ENCODE results near the gene CHIC2. TPM values are rescaled to one million over a fixed set of nuclear protein-coding genes. Genes with fewer than 3 reads are reported as not detected.

CHIC2 gene
- total RNA-seq, 1 donor from 2014 or later = 12.8 TPM

- no peaks in the 10 kb centered on the region for H3K9me3 Mint-ChIP-seq
- Histone ChIP-seq H3K27me3 (peaks cover 100% of the 10 kb centered on the region), H3K79me2 (ENCODE audit: low read depth) (no peaks in the 10 kb centered on the region), H4K20me1 (ENCODE audit: low read depth) (peaks cover 54% of the 10 kb centered on the region), H3K4me3 (peak overlapping the region; percentile 52), H3K36me3 (no peaks in the 10 kb centered on the region), H3K9me3 (ENCODE audit: low read depth) (no peaks in the 10 kb centered on the region), H3F3A (ENCODE audit: low read depth) (peaks cover 30% of the 10 kb centered on the region), H3K4me2 (peak overlapping the region; percentile 90), H2AFZ (replicated peaks) (peak overlapping the region; percentile 71), H3K4me1 (peaks cover 34% of the 10 kb centered on the region), H3K27ac (no peak overlapping the region), H3K9ac (no peak overlapping the region)
- TF ChIP-seq EZH2 (IDR thresholded peaks at IDR 0.05) (peak; percentile 68), EZH2phosphoT487 (IDR thresholded peaks at IDR 0.05) (peak; percentile 66)
- TF ChIP-seq, protein P1, sequence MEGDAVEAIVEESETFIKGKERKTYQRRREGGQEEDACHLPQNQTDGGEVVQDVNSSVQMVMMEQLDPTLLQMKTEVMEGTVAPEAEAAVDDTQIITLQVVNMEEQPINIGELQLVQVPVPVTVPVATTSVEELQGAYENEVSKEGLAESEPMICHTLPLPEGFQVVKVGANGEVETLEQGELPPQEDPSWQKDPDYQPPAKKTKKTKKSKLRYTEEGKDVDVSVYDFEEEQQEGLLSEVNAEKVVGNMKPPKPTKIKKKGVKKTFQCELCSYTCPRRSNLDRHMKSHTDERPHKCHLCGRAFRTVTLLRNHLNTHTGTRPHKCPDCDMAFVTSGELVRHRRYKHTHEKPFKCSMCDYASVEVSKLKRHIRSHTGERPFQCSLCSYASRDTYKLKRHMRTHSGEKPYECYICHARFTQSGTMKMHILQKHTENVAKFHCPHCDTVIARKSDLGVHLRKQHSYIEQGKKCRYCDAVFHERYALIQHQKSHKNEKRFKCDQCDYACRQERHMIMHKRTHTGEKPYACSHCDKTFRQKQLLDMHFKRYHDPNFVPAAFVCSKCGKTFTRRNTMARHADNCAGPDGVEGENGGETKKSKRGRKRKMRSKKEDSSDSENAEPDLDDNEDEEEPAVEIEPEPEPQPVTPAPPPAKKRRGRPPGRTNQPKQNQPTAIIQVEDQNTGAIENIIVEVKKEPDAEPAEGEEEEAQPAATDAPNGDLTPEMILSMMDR (IDR thresholded peaks at IDR 0.05) = no peak
- no peak overlapping the region for H3K27ac Mint-ChIP-seq
- H3K27me3 Mint-ChIP-seq (ENCODE audit: insufficient read depth, low read depth) = peaks cover 64% of the 10 kb centered on the region
- peaks cover 45% of the 10 kb centered on the region for H3K4me1 Mint-ChIP-seq
- H3K4me3 Mint-ChIP-seq = peak overlapping the region; percentile 88
- H3K36me3 Mint-ChIP-seq = no peaks in the 10 kb centered on the region
- no peak for DNase-seq (ENCODE audit: low spot score)
These were observed 28.3 kb upstream of the CHIC2 start for GRCh38 chr4:54092405-54093323.

DNA sequence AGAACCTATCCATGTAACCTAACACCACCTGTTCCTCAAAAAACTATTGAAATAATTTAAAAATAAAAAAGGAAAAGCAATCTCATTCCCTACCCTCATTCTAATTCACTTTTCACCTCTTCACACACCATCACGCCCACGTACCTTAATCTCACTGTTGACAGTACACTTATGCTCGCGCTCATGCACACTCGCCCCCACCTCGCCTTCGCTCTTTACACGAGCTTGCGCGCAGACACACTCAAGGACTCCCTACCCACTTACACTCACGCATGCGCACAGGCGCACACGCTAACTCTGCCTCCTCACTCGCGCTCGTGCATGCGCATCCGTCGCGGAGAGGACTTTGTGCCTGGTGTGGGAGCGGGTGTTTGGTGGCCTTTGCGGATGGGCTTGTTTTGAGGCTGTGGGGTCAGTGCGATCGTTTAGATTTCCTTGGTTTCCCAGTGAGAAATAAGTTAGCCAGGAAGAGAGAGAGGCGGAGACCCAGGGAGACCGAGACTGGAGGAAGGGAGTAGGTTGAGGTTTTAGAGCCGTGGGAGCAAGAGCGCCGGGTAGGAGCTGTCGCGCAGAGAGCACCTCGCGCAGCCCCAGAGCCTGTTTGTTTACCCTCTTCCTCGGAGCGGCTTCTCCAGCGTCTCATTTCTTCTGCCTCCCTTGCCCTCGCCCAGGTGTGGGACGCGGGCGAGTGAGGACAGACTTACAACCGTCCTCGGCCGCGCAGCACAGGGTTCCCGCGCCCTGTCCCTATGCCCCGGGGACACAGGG is 27.4 kb upstream of the CHIC2 start:
- TF ChIP-seq, protein P1 (IDR thresholded peaks at IDR 0.05) = no peak
- TF ChIP-seq EZH2phosphoT487 (IDR thresholded peaks at IDR 0.05) (peak; percentile 77), EZH2 (IDR thresholded peaks at IDR 0.05) (peak; percentile 80)
- Histone ChIP-seq H3K79me2 (ENCODE audit: low read depth) (no peaks in the 10 kb centered on the region), H4K20me1 (ENCODE audit: low read depth) (peaks cover 47% of the 10 kb centered on the region), H3K9ac (no peak overlapping the region), H3F3A (ENCODE audit: low read depth) (peaks cover 30% of the 10 kb centered on the region), H3K36me3 (no peaks in the 10 kb centered on the region), H2AFZ (replicated peaks) (peak overlapping the region; percentile 71), H3K9me3 (ENCODE audit: low read depth) (no peaks in the 10 kb centered on the region), H3K27ac (no peak overlapping the region), H3K4me1 (peaks cover 34% of the 10 kb centered on the region), H3K4me2 (peak overlapping the region; percentile 90), H3K27me3 (peaks cover 100% of the 10 kb centered on the region), H3K4me3 (peak overlapping the region; percentile 52)
- H3K4me1 Mint-ChIP-seq = peaks cover 45% of the 10 kb centered on the region
- peaks cover 61% of the 10 kb centered on the region for H3K27me3 Mint-ChIP-seq (ENCODE audit: insufficient read depth, low read depth)
- no peaks in the 10 kb centered on the region for H3K36me3 Mint-ChIP-seq
- no peak overlapping the region for H3K27ac Mint-ChIP-seq
- no peaks in the 10 kb centered on the region for H3K9me3 Mint-ChIP-seq
- H3K4me3 Mint-ChIP-seq = peak overlapping the region; percentile 88
- peak; percentile 64 for DNase-seq (ENCODE audit: low spot score)

DNA sequence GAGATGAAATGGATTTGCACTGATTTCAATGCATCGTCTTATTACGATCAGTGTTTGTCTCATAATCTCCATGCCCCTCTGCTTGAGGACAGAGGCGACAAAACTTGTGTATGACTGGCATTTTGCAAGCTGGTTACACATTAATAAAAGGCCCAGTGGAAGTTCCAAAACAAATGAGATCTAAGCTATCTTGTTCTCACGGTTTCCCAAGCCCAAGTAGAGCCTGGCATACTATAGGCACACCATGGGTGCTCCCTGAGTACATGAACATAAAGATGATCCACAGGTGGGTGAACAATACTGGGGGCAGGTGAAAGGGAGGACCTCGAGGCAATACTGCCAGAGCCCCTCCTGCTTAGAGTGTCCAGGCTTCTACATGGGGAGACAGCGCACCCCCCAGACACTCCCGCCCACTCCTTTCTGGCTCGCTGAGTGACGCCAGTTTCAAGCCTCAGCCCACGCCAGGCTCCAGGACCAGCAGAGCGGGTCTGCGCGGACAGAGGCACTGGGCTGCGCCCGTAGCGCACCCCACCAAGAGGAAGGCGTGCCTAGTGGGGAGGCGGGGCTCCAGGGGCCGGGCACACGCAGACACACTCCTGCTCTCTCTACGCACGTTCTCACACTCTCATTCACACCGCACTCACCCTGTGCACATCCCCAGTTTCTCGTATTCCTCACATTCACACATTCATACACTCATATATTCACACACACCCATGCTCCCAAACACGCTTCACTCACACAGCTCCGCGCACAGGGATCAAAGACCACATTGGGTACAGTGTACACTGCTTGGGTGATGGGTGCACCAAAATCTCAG is 26.6 kb upstream of the CHIC2 start:
- Histone ChIP-seq H3K27ac (no peak overlapping the region), H3K4me2 (peak overlapping the region; percentile 90), H3K9me3 (ENCODE audit: low read depth) (no peaks in the 10 kb centered on the region), H4K20me1 (ENCODE audit: low read depth) (peaks cover 39% of the 10 kb centered on the region), H3K79me2 (ENCODE audit: low read depth) (no peaks in the 10 kb centered on the region), H3F3A (ENCODE audit: low read depth) (peaks cover 30% of the 10 kb centered on the region), H3K4me3 (peak overlapping the region; percentile 52), H3K27me3 (peaks cover 100% of the 10 kb centered on the region), H3K9ac (no peak overlapping the region), H3K4me1 (peaks cover 26% of the 10 kb centered on the region), H2AFZ (replicated peaks) (no peak overlapping the region), H3K36me3 (no peaks in the 10 kb centered on the region)
- Mint-ChIP-seq H3K9me3 (no peaks in the 10 kb centered on the region), H3K4me3 (peak overlapping the region; percentile 88), H3K4me1 (peaks cover 37% of the 10 kb centered on the region), H3K27me3 (ENCODE audit: insufficient read depth, low read depth) (peaks cover 53% of the 10 kb centered on the region), H3K27ac (no peak overlapping the region), H3K36me3 (no peaks in the 10 kb centered on the region)
- peak; percentile 48 for DNase-seq (ENCODE audit: low spot score)
- TF ChIP-seq EZH2phosphoT487 (IDR thresholded peaks at IDR 0.05) (no peak), EZH2 (IDR thresholded peaks at IDR 0.05) (no peak)
- TF ChIP-seq, protein P1 (IDR thresholded peaks at IDR 0.05) = no peak
